ENCODE results near the gene DKK3.

The DKK3 gene

DNA sequence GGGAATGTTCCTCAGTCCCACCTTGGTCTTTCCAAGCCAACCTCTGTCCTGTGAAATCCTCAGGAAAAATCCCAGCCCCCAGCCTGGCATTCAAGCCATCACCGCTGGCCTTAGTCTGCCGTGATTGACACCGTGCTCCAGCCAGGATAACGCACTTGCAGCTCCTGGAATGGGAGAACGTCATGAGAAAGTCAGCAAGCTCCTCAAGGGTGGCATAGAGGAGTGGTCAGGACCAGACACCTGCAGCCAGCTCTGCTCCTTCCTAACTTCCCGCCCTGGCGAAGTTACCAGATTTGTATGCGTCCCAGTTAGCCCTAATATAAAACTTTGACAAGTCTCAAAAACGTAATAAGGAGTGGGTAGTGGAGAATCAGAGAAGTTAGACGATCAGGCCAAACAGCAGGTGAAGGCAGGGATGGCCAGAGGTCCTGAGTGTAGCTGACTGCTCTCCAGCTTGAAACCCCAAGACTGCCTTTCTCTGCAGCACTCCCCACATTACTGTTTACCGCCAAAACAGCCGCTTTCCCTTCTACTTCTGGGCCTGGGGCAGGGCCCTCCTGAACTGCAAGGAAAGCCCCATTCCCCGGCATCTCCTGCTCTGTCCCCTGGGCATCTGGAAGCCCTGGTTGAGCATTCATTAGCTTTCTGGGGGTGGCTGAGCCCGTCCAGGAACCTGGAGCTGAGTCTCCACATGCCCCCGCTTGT, 1.3 kb upstream of the DKK3 start:
- Histone ChIP-seq H3K27me3 (ENCODE audit: control insufficient read depth, insufficient read depth, low read length) (peaks cover 30% of the 10 kb centered on the region), H3K27ac (ENCODE audit: low read length) (no peak overlapping the region), H3K9ac (ENCODE audit: low read length) (no peak overlapping the region), H3K4me1 (ENCODE audit: control insufficient read depth, low read depth, low read length) (peaks cover 6% of the 10 kb centered on the region), H3K36me3 (ENCODE audit: control insufficient read depth, low read depth, low read length) (no peaks in the 10 kb centered on the region), H3K4me3 (ENCODE audit: low read length) (peak overlapping the region; percentile 64), H3K9me3 (ENCODE audit: control insufficient read depth, low read depth, low read length) (no peaks in the 10 kb centered on the region)

DNA sequence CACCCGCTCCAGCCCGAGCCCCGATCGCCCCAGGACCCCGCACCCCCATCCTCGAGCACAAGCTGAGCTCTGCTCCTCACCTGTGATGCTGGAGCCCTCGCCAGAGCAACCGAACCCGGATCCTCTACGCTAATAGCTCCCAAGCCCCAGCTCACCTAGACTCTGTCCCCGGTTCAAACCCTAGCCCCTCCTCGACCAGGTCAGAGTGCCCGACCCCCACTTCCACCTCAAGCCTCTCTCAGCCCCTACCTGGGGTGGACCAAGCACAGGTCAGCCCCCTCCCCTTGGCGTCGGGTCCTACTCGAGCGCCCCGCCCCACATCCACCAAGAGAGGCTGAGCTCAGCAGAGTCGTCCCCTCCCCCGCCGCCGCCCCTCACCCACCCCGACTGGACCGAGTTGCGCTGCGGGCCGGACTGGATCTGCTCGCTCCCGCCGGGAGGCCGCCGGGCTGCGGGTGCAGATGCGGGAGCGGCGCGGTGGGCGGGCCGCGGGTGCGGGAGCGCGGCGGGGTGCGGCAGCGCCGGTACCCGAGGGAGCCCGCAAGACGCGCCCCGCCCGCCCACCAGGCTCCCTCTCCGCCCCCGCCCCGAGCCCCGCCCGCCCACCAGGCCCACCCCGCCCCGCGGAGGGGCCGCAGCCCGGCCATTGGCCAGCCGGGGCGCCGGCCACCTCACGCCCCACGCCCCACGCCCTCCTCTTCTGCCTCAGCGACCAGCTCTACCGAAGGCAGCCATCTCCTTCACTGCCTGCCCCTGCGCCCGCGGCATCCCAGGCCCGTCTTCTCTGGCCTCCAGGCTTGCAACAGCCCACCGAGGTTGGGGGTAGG, 577 bp upstream of the DKK3 start:
- H3K9ac ChIP-seq (ENCODE audit: low read length) = peak overlapping the region; percentile 31
- no peaks in the 10 kb centered on the region for H3K36me3 ChIP-seq (ENCODE audit: control insufficient read depth, low read depth, low read length)
- peaks cover 30% of the 10 kb centered on the region for H3K27me3 ChIP-seq (ENCODE audit: control insufficient read depth, insufficient read depth, low read length)
- H3K4me3 ChIP-seq (ENCODE audit: low read length) = peak overlapping the region; percentile 69
- H3K9me3 ChIP-seq (ENCODE audit: control insufficient read depth, low read depth, low read length) = no peaks in the 10 kb centered on the region
- H3K4me1 ChIP-seq (ENCODE audit: control insufficient read depth, low read depth, low read length) = peaks cover 6% of the 10 kb centered on the region
- no peak overlapping the region for H3K27ac ChIP-seq (ENCODE audit: low read length)

DNA sequence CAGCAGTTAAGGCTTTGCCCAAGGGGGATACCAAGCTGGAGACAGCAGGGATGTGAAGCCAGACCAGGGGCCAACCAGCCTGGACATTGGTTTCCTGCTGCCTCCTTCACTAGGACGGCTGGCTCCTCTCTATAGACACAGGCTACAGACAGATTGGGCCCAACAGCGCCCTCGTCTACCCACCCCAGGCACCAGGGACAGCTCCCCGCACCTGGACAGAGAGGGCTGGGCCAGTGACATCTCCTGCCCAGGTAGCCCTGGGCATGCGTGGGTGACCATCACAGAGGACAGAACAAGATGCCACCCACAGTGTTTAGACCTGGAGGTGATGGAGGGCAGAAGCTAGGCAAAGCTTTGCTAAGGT, 1.2 kb downstream of the DKK3 start:
- Histone ChIP-seq H3K36me3 (ENCODE audit: control insufficient read depth, low read depth, low read length) (peaks cover under 1% of the 10 kb centered on the region), H3K9ac (ENCODE audit: low read length) (no peak overlapping the region), H3K27ac (ENCODE audit: low read length) (no peak overlapping the region), H3K4me1 (ENCODE audit: control insufficient read depth, low read depth, low read length) (peaks cover 6% of the 10 kb centered on the region), H3K9me3 (ENCODE audit: control insufficient read depth, low read depth, low read length) (no peaks in the 10 kb centered on the region), H3K4me3 (ENCODE audit: low read length) (no peak overlapping the region), H3K27me3 (ENCODE audit: control insufficient read depth, insufficient read depth, low read length) (peaks cover 30% of the 10 kb centered on the region)

DNA sequence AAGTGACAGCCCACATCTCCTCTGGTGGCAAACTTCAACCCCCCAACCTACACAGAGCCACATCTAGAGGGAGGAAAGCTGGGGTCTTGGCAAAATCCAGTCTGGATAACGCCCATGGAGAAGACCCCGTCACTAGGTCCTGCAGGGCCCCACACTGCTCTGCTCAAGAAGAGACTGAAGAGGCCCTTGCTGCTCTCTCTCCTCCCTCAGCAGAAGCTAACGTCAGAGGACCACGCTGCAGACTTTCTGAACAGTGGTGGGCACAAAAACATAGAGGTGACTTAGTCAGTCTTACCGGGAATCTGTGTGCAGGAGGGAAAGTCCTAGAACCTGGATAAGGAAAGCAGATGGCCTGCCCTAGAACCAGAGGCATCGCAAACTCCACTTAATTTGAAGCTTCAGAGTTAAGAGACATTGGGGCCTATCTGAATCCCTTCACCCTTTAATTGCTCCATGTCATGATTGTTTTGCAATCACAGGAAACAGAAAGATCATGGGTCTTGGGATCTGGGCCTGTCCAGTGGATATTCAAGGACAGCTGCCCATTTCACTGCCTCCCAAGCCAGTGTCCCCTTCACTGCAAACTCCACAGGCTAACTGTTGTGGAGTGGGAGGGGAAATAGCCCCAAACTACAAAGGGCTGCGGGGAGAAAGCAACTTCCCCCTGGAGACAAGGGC, 1.7 kb downstream of the DKK3 start:
- peaks cover 30% of the 10 kb centered on the region for H3K27me3 ChIP-seq (ENCODE audit: control insufficient read depth, insufficient read depth, low read length)
- H3K9ac ChIP-seq (ENCODE audit: low read length) = no peak overlapping the region
- H3K4me1 ChIP-seq (ENCODE audit: control insufficient read depth, low read depth, low read length) = peaks cover 6% of the 10 kb centered on the region
- no peak overlapping the region for H3K27ac ChIP-seq (ENCODE audit: low read length)
- H3K9me3 ChIP-seq (ENCODE audit: control insufficient read depth, low read depth, low read length) = no peaks in the 10 kb centered on the region
- peaks cover 6% of the 10 kb centered on the region for H3K36me3 ChIP-seq (ENCODE audit: control insufficient read depth, low read depth, low read length)
- H3K4me3 ChIP-seq (ENCODE audit: low read length) = no peak overlapping the region

DNA sequence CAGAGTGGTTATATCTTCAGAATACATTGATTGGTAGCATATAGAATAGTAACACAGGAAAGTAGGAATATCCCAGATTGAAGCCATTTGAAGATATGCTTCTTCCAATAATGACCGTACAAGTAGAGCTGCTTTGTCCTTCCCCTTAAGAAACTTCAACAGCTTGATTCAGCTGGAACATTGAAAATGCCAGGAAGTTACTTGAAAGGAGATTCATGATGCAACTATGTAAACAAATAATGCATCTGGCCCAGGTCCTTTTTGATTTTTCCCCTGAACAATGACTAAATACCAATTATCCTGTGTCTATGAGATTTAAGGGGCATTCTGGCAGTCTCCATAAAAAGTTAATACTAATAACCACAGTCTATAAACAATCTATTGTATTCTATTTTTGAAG, 3.0 kb downstream of the DKK3 start:
- Histone ChIP-seq H3K9me3 (ENCODE audit: control insufficient read depth, low read depth, low read length) (no peaks in the 10 kb centered on the region), H3K4me3 (ENCODE audit: low read length) (no peak overlapping the region), H3K27me3 (ENCODE audit: control insufficient read depth, insufficient read depth, low read length) (peaks cover 24% of the 10 kb centered on the region), H3K4me1 (ENCODE audit: control insufficient read depth, low read depth, low read length) (peaks cover 6% of the 10 kb centered on the region), H3K36me3 (ENCODE audit: control insufficient read depth, low read depth, low read length) (peaks cover 12% of the 10 kb centered on the region), H3K9ac (ENCODE audit: low read length) (no peak overlapping the region), H3K27ac (ENCODE audit: low read length) (no peak overlapping the region)

DNA sequence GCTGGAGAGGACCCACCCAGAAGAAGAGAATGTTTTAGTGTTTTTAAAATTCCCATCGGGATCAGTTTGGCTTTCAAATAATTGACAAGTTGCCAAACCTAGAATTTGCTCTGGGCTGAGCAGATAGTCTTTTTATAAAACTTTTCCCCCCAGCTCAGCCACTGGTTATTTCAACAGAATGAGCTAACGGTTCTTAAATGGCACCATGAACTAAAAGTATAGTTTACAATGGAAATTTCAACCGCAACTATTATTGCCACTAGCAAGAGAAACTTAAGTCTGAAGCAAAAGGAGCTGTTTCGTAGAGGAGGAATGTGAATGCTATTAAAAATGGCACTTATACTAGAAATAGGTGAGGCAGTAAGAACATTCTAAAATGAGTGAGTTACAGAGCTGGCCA, 3.4 kb downstream of the DKK3 start:
- H3K4me1 ChIP-seq (ENCODE audit: control insufficient read depth, low read depth, low read length) = peaks cover 6% of the 10 kb centered on the region
- peaks cover 20% of the 10 kb centered on the region for H3K27me3 ChIP-seq (ENCODE audit: control insufficient read depth, insufficient read depth, low read length)
- no peak overlapping the region for H3K27ac ChIP-seq (ENCODE audit: low read length)
- no peaks in the 10 kb centered on the region for H3K9me3 ChIP-seq (ENCODE audit: control insufficient read depth, low read depth, low read length)
- no peak overlapping the region for H3K9ac ChIP-seq (ENCODE audit: low read length)
- H3K4me3 ChIP-seq (ENCODE audit: low read length) = no peak overlapping the region
- peaks cover 12% of the 10 kb centered on the region for H3K36me3 ChIP-seq (ENCODE audit: control insufficient read depth, low read depth, low read length)

DNA sequence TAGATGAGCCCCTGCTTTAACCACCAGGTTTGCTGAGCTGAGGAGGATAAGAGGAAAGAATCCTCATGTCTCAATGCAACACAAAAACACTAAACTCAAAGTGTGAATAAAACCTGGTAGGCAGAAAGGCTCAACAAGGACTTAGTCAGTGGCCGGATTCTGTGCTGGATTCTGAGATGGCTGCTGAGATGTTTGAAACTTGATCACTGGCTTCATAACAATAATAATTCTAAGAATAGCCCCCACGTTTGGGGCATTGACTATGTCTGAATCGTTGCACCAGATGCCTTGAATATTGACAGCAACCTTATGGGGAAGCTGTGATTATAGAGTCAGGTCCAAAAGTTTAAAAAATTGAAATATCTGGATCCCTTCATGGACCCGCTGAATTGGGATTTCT, 4.6 kb downstream of the DKK3 start:
- Histone ChIP-seq H3K27me3 (ENCODE audit: control insufficient read depth, insufficient read depth, low read length) (peaks cover 15% of the 10 kb centered on the region), H3K27ac (ENCODE audit: low read length) (no peak overlapping the region)

DNA sequence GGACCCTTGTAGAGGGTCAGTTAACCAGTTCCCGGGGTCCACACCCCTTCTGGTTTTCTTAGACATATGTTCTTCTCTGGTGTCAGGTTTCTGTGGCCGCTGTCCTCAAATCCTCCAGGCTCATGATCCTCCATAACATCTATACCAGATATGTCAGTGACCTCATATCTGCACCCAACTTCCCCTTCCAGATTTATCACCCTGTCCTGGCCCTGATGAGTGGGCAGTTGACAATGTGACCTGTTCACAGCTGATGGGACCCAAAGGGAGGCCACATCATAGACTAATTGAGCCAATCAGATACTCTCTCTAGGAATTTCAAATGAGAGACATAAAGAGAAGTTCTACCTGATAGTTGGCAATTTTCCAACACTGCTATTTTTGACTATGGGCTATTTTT, 5.1 kb downstream of the DKK3 start:
- Histone ChIP-seq H3K36me3 (ENCODE audit: control insufficient read depth, low read depth, low read length) (peaks cover 12% of the 10 kb centered on the region), H3K27me3 (ENCODE audit: control insufficient read depth, insufficient read depth, low read length) (peaks cover 15% of the 10 kb centered on the region), H3K4me1 (ENCODE audit: control insufficient read depth, low read depth, low read length) (no peaks in the 10 kb centered on the region), H3K9ac (ENCODE audit: low read length) (no peak overlapping the region), H3K4me3 (ENCODE audit: low read length) (no peak overlapping the region), H3K9me3 (ENCODE audit: control insufficient read depth, low read depth, low read length) (no peaks in the 10 kb centered on the region), H3K27ac (ENCODE audit: low read length) (no peak overlapping the region)

More for the DNA sequence above, 4.6 kb downstream of the DKK3 start:
- H3K9me3 ChIP-seq (ENCODE audit: control insufficient read depth, low read depth, low read length) = no peaks in the 10 kb centered on the region
- no peak overlapping the region for H3K4me3 ChIP-seq (ENCODE audit: low read length)
- H3K36me3 ChIP-seq (ENCODE audit: control insufficient read depth, low read depth, low read length) = peaks cover 12% of the 10 kb centered on the region
- H3K9ac ChIP-seq (ENCODE audit: low read length) = no peak overlapping the region
- H3K4me1 ChIP-seq (ENCODE audit: control insufficient read depth, low read depth, low read length) = no peaks in the 10 kb centered on the region

DNA sequence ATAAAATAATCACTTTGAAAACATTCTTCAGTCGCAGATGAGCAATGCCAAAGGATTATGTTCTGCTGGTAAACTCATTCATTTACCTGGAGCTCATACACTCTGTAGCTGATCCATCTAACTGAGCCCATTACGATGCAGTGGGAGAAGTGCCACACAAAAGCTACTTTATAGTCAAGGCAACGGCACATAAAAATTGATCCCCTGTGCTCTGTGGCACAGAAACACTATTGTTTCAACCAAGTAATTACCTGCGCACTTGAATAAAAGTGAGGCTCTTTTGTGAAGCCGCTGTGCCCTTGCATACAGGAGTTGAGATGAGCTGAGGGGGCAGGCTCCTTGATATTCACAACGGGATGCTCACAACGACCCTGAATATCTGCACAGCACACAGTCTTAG, 7.2 kb downstream of the DKK3 start:
- peaks cover 21% of the 10 kb centered on the region for H3K36me3 ChIP-seq (ENCODE audit: control insufficient read depth, low read depth, low read length)

DNA sequence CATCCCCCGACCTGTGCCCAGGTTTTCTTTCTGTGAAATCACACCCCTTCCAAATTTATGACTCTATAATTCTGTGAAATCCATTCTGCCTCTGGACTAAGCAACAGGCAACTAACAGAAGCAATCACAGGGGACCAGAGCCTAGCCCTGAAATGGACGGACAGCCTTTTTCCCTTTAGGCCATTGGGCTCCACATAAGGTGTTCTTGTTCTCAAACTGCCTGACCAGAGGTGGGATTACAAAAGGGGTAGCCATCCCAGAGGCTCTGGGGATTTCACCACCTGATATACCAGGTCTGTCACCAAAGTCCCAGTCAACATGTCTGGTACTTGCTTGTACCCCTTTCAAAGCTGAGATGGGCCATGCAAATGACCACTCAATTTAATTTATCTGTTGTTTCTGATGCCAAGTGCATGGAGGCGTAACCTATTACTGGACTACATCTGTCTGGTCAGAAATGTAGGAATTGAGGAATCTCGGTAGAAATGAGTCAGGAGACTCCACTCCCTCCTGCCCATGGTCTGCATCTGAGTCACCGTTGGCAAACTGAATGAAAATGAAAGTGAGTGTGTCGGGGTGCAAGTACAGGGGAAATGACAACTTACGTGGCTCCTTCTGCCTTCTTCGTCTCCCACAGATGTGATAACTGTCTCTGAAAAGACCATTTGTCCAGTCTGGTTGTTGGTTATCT, 10.2 kb downstream of the DKK3 start:
- H3K27me3 ChIP-seq (ENCODE audit: control insufficient read depth, insufficient read depth, low read length) = no peaks in the 10 kb centered on the region
- no peaks in the 10 kb centered on the region for H3K4me1 ChIP-seq (ENCODE audit: control insufficient read depth, low read depth, low read length)
- H3K9ac ChIP-seq (ENCODE audit: low read length) = no peak overlapping the region
- H3K27ac ChIP-seq (ENCODE audit: low read length) = no peak overlapping the region
- no peak overlapping the region for H3K4me3 ChIP-seq (ENCODE audit: low read length)
- H3K36me3 ChIP-seq (ENCODE audit: control insufficient read depth, low read depth, low read length) = peaks cover 24% of the 10 kb centered on the region
- no peaks in the 10 kb centered on the region for H3K9me3 ChIP-seq (ENCODE audit: control insufficient read depth, low read depth, low read length)

More for the DNA sequence above, 7.2 kb downstream of the DKK3 start:
- H3K4me1 ChIP-seq (ENCODE audit: control insufficient read depth, low read depth, low read length) = no peaks in the 10 kb centered on the region
- no peak overlapping the region for H3K9ac ChIP-seq (ENCODE audit: low read length)
- H3K27me3 ChIP-seq (ENCODE audit: control insufficient read depth, insufficient read depth, low read length) = no peaks in the 10 kb centered on the region
- no peaks in the 10 kb centered on the region for H3K9me3 ChIP-seq (ENCODE audit: control insufficient read depth, low read depth, low read length)
- no peak overlapping the region for H3K27ac ChIP-seq (ENCODE audit: low read length)
- no peak overlapping the region for H3K4me3 ChIP-seq (ENCODE audit: low read length)

DNA sequence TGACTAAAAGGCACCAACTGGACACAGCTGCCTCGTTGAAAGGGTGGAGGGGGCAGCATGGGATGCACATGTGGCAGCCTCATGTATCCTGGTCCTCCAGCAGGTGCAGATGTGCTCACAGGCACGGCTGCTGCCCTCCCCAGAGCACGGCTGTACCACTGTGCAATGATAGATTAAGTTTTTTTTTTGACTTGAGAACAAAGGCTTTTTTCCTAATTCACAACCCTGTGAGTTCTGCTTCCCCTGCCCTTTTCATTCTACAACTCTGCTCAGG, 11.4 kb downstream of the DKK3 start:
- Histone ChIP-seq H3K36me3 (ENCODE audit: control insufficient read depth, low read depth, low read length) (peaks cover 21% of the 10 kb centered on the region), H3K27ac (ENCODE audit: low read length) (no peak overlapping the region), H3K9ac (ENCODE audit: low read length) (no peak overlapping the region), H3K4me3 (ENCODE audit: low read length) (no peak overlapping the region), H3K27me3 (ENCODE audit: control insufficient read depth, insufficient read depth, low read length) (no peaks in the 10 kb centered on the region), H3K9me3 (ENCODE audit: control insufficient read depth, low read depth, low read length) (no peaks in the 10 kb centered on the region), H3K4me1 (ENCODE audit: control insufficient read depth, low read depth, low read length) (no peaks in the 10 kb centered on the region)

Measured in iPS-18a (cell line).